NCI-H345 treated with DMSO at 0.1 percent for 48 hours (cell line): ENCODE data around the gene KIRREL1.

Experiments used
- DNase-seq: peaks from one replicate; lab custom pipeline; 2025; ENCODE audit not compliant: unreplicated experiment; lab: John Stamatoyannopoulos, UW

Gene KIRREL1

GRCh38 chr1:157993147-157993917 lies at the start of gene KIRREL1:
Gene KIRREL1 (plus strand): TSS chr1:157993645. CDS start chr1:157993677, 32 bp downstream.
- DNase-seq: no peak

GRCh38 chr1:157944663-157945280 lies 48.7 kb upstream of the KIRREL1 start:
- DNase-seq: no peak

GRCh38 chr1:157948312-157949073 lies 45.0 kb upstream of the KIRREL1 start:
- no peak for DNase-seq

- DNase-seq: no peak
Observed at GRCh38 chr1:157949074-157949354, 44.4 kb upstream of the KIRREL1 start.

- no peak for DNase-seq
Observed at GRCh38 chr1:157951230-157951629, 42.2 kb upstream of the KIRREL1 start.

- no peak for DNase-seq
Observed at GRCh38 chr1:157952601-157953000, 40.8 kb upstream of the KIRREL1 start.

- DNase-seq: no peak
Observed at GRCh38 chr1:157955221-157955620, 38.2 kb upstream of the KIRREL1 start.

- no peak for DNase-seq
Observed at GRCh38 chr1:157955857-157956256, 37.6 kb upstream of the KIRREL1 start.

- DNase-seq: no peak
Observed at GRCh38 chr1:157956732-157957131, 36.7 kb upstream of the KIRREL1 start.

GRCh38 chr1:157958263-157958662 lies 35.2 kb upstream of the KIRREL1 start:
- DNase-seq: no peak

GRCh38 chr1:157959750-157960149 lies 33.7 kb upstream of the KIRREL1 start:
- no peak for DNase-seq

- DNase-seq: no peak
Observed at GRCh38 chr1:157960773-157961172, 32.7 kb upstream of the KIRREL1 start.

GRCh38 chr1:157961805-157962762 lies 31.4 kb upstream of the KIRREL1 start:
- DNase-seq: no peak

- no peak for DNase-seq
Observed at GRCh38 chr1:157963713-157964112, 29.7 kb upstream of the KIRREL1 start.

GRCh38 chr1:157965584-157965983 lies 27.9 kb upstream of the KIRREL1 start:
- DNase-seq: no peak

- DNase-seq: no peak
Observed at GRCh38 chr1:157966031-157966537, 27.4 kb upstream of the KIRREL1 start.

- no peak for DNase-seq
Observed at GRCh38 chr1:157967205-157967604, 26.2 kb upstream of the KIRREL1 start.

- DNase-seq: no peak
Observed at GRCh38 chr1:157968508-157968907, 24.9 kb upstream of the KIRREL1 start.

- no peak for DNase-seq
Observed at GRCh38 chr1:157968946-157969345, 24.5 kb upstream of the KIRREL1 start.

- no peak for DNase-seq
Observed at GRCh38 chr1:157969697-157970485, 23.6 kb upstream of the KIRREL1 start.
